ENCODE results near the gene NAP1L4. TPM values are rescaled to one million over a fixed set of nuclear protein-coding genes. Genes with fewer than 3 reads are reported as not detected.

The NAP1L4 gene
- total RNA-seq, 1 donor from 2014 or later = 172 TPM

GRCh38 chr11:3015796-3016195 is 23.7 kb upstream of the NAP1L4 start:
- no peak overlapping the region for H3K4me3 Mint-ChIP-seq
- peaks cover 3% of the 10 kb centered on the region for H3K36me3 Mint-ChIP-seq
- no peak overlapping the region for H3K27ac Mint-ChIP-seq
- H3K4me1 Mint-ChIP-seq (ENCODE audit: unreplicated experiment) = no peaks in the 10 kb centered on the region
- no peak for DNase-seq (ENCODE audit: extremely low spot score, unreplicated experiment)
- no peaks in the 10 kb centered on the region for H3K9me3 Mint-ChIP-seq
- H3K27me3 Mint-ChIP-seq = no peaks in the 10 kb centered on the region
- TF ChIP-seq, protein P1, sequence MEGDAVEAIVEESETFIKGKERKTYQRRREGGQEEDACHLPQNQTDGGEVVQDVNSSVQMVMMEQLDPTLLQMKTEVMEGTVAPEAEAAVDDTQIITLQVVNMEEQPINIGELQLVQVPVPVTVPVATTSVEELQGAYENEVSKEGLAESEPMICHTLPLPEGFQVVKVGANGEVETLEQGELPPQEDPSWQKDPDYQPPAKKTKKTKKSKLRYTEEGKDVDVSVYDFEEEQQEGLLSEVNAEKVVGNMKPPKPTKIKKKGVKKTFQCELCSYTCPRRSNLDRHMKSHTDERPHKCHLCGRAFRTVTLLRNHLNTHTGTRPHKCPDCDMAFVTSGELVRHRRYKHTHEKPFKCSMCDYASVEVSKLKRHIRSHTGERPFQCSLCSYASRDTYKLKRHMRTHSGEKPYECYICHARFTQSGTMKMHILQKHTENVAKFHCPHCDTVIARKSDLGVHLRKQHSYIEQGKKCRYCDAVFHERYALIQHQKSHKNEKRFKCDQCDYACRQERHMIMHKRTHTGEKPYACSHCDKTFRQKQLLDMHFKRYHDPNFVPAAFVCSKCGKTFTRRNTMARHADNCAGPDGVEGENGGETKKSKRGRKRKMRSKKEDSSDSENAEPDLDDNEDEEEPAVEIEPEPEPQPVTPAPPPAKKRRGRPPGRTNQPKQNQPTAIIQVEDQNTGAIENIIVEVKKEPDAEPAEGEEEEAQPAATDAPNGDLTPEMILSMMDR (conservative IDR thresholded peaks at IDR 0.05) = no peak

DNA sequence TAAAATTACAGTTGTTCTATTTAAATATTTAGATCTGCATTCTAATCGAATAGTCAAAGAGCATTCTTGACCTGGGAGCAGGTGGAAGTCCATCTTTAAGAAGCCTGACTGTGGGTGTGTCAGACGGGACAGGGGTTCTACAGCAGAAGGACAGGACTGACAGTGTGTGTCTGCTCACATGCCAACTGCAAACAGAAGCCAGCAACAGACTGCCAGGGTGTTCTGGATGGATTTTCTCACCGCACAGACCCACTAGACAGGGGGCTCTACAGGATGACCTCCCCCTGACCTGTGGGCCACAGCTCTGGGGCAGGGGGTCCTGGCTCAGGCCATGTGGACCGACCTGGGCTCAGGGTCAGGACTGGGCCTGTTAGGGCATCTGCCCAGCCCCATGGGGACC is 22.8 kb upstream of the NAP1L4 start:
- no peaks in the 10 kb centered on the region for H3K36me3 Mint-ChIP-seq
- no peaks in the 10 kb centered on the region for H3K9me3 Mint-ChIP-seq
- TF ChIP-seq, protein P1 (conservative IDR thresholded peaks at IDR 0.05) = no peak
- H3K4me1 Mint-ChIP-seq (ENCODE audit: unreplicated experiment) = no peaks in the 10 kb centered on the region
- no peak for DNase-seq (ENCODE audit: extremely low spot score, unreplicated experiment)
- H3K27me3 Mint-ChIP-seq = no peaks in the 10 kb centered on the region
- H3K4me3 Mint-ChIP-seq = no peak overlapping the region
- H3K27ac Mint-ChIP-seq = no peak overlapping the region

DNA sequence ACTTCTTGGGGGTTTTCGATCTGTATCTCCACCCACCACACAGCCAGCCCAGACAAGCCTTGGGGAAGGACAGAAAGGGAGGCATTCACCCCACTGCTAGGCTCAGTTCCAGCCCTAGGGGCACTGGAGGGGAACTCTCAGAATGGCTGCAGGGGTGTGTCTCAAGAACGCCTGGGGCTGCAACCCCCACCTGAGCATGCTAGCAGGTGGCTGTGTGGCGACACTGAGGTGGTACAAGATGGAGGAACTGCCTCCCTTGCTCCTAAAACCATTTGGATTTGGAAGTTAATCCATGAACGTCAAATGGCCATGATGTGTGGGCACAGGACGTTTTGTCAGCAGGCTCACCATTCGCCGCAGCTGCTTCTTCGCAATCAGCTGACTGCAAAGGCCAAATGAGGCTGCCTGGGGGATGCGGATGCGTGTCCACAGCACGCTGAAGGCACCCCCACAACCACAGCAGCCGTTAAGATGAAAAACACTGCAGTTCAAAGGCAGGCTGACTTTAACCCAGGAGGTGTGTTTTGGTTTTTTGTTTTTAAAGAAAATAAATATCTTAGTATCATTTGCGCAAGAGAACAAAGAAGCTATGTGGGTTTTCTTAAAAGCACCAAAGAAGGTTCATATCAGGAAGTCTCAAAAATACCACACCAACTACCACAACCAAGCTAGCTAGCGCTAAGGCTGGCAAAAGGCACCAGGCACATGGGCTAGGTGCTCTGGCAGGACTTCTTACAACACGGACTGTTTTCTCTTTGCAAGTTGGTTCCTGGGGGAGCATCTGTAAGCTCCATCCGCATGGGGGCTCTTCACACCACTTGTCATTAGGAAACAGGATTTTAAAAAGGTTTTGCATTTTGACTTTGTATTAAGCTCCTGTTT is 22.2 kb upstream of the NAP1L4 start:
- Mint-ChIP-seq H3K36me3 (no peaks in the 10 kb centered on the region), H3K27ac (no peak overlapping the region), H3K9me3 (no peaks in the 10 kb centered on the region), H3K4me1 (ENCODE audit: unreplicated experiment) (no peaks in the 10 kb centered on the region), H3K4me3 (no peak overlapping the region), H3K27me3 (no peaks in the 10 kb centered on the region)
- no peak for DNase-seq (ENCODE audit: extremely low spot score, unreplicated experiment)
- TF ChIP-seq, protein P1 (conservative IDR thresholded peaks at IDR 0.05) = no peak

- no peaks in the 10 kb centered on the region for H3K27me3 Mint-ChIP-seq
- no peak for DNase-seq (ENCODE audit: extremely low spot score, unreplicated experiment)
- TF ChIP-seq, protein P1 (conservative IDR thresholded peaks at IDR 0.05) = no peak
- no peaks in the 10 kb centered on the region for H3K36me3 Mint-ChIP-seq
- no peaks in the 10 kb centered on the region for H3K9me3 Mint-ChIP-seq
- no peaks in the 10 kb centered on the region for H3K4me1 Mint-ChIP-seq (ENCODE audit: unreplicated experiment)
- H3K4me3 Mint-ChIP-seq = no peak overlapping the region
- no peak overlapping the region for H3K27ac Mint-ChIP-seq
These were observed 20.1 kb upstream of the NAP1L4 start for GRCh38 chr11:3011891-3012885.

DNA sequence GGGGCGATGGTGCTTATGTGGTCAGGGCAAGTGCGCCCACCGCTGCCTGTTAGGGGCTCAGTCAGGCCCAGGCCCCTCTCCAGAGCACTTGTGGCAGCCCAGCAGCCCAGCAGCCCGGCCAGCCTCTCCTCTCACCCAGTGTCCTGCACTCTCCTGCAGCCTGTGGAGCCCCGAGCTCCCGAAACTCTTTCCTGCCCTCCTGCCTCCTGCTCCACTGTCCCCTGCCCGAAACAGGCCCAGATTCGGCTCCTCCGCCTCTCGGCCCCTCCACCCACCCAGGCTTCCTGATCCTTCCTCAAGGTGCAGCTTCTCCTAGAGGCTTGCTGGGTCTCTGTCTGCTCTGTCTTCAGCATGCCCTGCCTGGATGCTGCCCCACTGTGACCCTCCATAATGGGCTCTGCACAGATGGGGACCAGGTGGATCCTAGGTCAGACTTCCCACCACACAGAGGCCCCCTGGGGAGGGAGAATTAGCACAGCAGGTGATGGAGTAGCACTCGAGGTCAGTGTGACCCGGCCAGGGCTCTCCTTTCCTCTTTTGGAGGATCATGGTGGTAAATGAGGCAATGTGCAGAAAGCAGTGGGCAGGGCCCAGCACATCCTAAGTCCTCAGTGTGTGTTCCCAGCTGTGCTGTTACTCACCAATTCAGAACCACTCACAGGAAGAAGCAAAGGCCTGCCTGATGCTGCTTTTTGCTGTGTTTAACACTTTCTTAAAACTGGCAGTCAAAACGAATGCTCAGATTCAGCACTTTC is 18.6 kb upstream of the NAP1L4 start:
- H3K9me3 Mint-ChIP-seq = no peaks in the 10 kb centered on the region
- H3K27me3 Mint-ChIP-seq = no peaks in the 10 kb centered on the region
- no peak for DNase-seq (ENCODE audit: extremely low spot score, unreplicated experiment)
- no peaks in the 10 kb centered on the region for H3K4me1 Mint-ChIP-seq (ENCODE audit: unreplicated experiment)
- TF ChIP-seq, protein P1 (conservative IDR thresholded peaks at IDR 0.05) = no peak
- no peak overlapping the region for H3K4me3 Mint-ChIP-seq
- no peak overlapping the region for H3K27ac Mint-ChIP-seq
- no peaks in the 10 kb centered on the region for H3K36me3 Mint-ChIP-seq

Data from type B pancreatic cell (in vitro differentiated cells).